Hepatocyte (in vitro differentiated cells): Measurements from ENCODE around the gene SLC7A4. TPM values are rescaled to one million over a fixed set of nuclear protein-coding genes. Genes with fewer than 3 reads are reported as not detected.

Source experiments
- DNase-seq: peaks from one replicate; pipeline ENCODE4 v3.0.0-alpha.2; 2016; ENCODE audit warnings: low spot score
- H2AFZ ChIP-seq: fragments of 200-600 bp; sonication (generic); 2 replicates; pipeline ENCODE4 v1.6.0; 2016; ENCODE audit warnings: antibody characterized with exemption, mild to moderate bottlenecking
- H3K27ac ChIP-seq: fragments of 200-600 bp; sonication (generic); 2 replicates; pipeline ENCODE4 v1.5.1; 2016; ENCODE audit warnings: mild to moderate bottlenecking
- H3K27me3 ChIP-seq: fragments of 200-600 bp; sonication (generic); 2 replicates; pipeline ENCODE4 v1.6.1; 2016
- H3K36me3 ChIP-seq: fragments of 200-600 bp; sonication (generic); replicated peaks from 2 replicates; pipeline ENCODE4 v1.5.1; 2016; ENCODE audit warnings: low read depth; ENCODE audit not compliant: insufficient read depth
- H3K4me1 ChIP-seq: fragments of 200-600 bp; sonication (generic); 2 replicates; pipeline ENCODE4 v1.5.1; 2016; ENCODE audit warnings: mild to moderate bottlenecking, moderate library complexity; ENCODE audit not compliant: insufficient read depth
- H3K4me2 ChIP-seq: fragments of 200-600 bp; sonication (generic); 2 replicates; pipeline ENCODE4 v1.6.0; 2016
- H3K4me3 ChIP-seq: fragments of 200-600 bp; sonication (generic); 2 replicates; pipeline ENCODE4 v1.5.1; 2016; ENCODE audit warnings: mild to moderate bottlenecking
- H3K79me2 ChIP-seq: fragments of 200-600 bp; sonication (generic); 2 replicates; pipeline ENCODE4 v1.6.0; 2017; ENCODE audit warnings: mild to moderate bottlenecking
- H3K9me2 ChIP-seq: fragments of 200-600 bp; sonication (generic); replicated peaks from 2 replicates; pipeline ENCODE4 v1.6.0; 2017; ENCODE audit warnings: mild to moderate bottlenecking; ENCODE audit not compliant: insufficient read depth
- H3K9me3 ChIP-seq: fragments of 200-600 bp; sonication (generic); 2 replicates; pipeline ENCODE4 v1.5.1; 2016; ENCODE audit warnings: low read depth, mild to moderate bottlenecking
- H4K20me1 ChIP-seq: fragments of 200-600 bp; sonication (generic); 2 replicates; pipeline ENCODE4 v1.6.0; 2016; ENCODE audit warnings: mild to moderate bottlenecking; ENCODE audit not compliant: insufficient read depth, poor library complexity, severe bottlenecking
- EZH2 ChIP-seq: fragments of 200-600 bp; sonication (generic); IDR thresholded peaks from 2 replicates; pipeline ENCODE4 v1.6.1; 2016; ENCODE audit warnings: antibody characterized with exemption, mild to moderate bottlenecking, borderline replicate concordance
- EZH2phosphoT487 ChIP-seq: fragments of 200-600 bp; sonication (generic); IDR thresholded peaks from one replicate; pipeline ENCODE4 v1.6.1; 2018; ENCODE audit warnings: antibody characterized with exemption, mild to moderate bottlenecking, low read depth, moderate library complexity; ENCODE audit not compliant: unreplicated experiment, severe bottlenecking
- WGBS: methylation state at CpG from one replicate; pipeline ENCODE4 v1.1.6; 2016; ENCODE audit warnings: low lambda C conversion rate; ENCODE audit errors: missing lambda C conversion rate; 5-methylcytosine and 5-hydroxymethylcytosine counted together
- polyA plus RNA-seq: library from polyadenylated mRNA; unstranded; fragments of >200 nt; fragmentation: Nextera tagmentation; extraction: Ambion mirVana; gene quantifications from 2 replicates; pipeline ENCODE4 v1.2.1, GENCODE V29; 2016
- total RNA-seq: library from RNA; depleted of rRNA; stranded (reverse); fragments of >200 nt; gene quantifications from 2 replicates; pipeline ENCODE4 v1.2.3, GENCODE V29; 2014
- TF ChIP-seq, protein P1 (sequence below): fragments of 200-600 bp; sonication (generic); IDR thresholded peaks from 2 replicates; pipeline ENCODE4 v1.5.1; 2016; ENCODE audit warnings: antibody characterized with exemption, mild to moderate bottlenecking; ENCODE audit not compliant: poor library complexity

SLC7A4 gene
- total and polyA plus RNA-seq, 2 experiments from 2014 or later: 140 to 494 TPM

DNA sequence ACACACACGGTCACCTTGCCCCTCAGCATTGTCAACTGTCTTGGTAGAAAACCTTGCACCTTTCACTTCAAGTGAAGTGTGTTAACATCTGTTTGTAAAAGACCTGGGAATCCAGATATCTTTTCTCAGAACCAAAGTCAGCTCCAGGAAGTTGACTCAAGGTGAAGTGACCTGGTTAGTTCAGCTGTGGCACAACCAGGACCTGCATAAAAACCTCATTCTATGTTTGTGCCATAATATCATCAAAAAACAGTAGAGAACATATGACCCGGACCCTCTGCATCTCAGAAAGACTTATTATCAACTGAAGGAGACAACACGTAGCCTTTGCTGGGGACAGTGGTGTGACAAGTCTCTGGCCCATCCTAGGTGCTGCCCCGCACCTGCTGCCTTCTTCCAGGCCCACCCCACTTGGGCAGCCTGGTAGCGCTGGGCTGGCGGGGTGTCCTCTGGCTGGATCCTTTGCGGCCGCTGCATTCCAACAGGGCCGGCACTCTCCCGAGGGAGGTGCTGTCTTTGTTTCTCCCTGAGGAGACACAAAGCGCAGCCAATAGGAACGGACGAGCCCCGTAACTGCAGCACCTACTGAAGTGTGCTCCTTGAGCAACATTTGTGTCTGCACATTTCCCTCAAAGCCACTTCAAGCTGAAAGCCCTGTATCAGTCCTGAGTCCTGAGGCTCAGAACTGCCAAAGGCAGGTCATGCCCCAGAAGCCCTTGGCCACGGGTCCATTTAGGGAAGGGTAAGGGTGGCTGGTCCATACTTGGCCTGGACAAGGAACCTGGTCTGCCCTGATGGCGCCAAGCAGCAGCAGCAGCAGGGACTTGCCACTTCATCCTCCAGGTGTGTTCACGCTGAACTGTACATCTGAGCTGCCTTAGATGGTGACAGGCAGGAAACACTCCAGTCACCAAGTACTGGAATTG, 38.6 kb upstream of the SLC7A4 start:
- Histone ChIP-seq H4K20me1 (no peaks in the 10 kb centered on the region), H3K27ac (no peak overlapping the region), H2AFZ (no peak overlapping the region), H3K4me2 (no peak overlapping the region), H3K9me2 (no peaks in the 10 kb centered on the region), H3K36me3 (no peaks in the 10 kb centered on the region), H3K4me1 (no peaks in the 10 kb centered on the region), H3K9me3 (no peaks in the 10 kb centered on the region), H3K4me3 (no peak overlapping the region), H3K79me2 (no peaks in the 10 kb centered on the region), H3K27me3 (no peaks in the 10 kb centered on the region)
- 94% methylated on average over 17 of the region's 17 CpGs for WGBS
- DNase-seq: no peak
- TF ChIP-seq, protein P1, sequence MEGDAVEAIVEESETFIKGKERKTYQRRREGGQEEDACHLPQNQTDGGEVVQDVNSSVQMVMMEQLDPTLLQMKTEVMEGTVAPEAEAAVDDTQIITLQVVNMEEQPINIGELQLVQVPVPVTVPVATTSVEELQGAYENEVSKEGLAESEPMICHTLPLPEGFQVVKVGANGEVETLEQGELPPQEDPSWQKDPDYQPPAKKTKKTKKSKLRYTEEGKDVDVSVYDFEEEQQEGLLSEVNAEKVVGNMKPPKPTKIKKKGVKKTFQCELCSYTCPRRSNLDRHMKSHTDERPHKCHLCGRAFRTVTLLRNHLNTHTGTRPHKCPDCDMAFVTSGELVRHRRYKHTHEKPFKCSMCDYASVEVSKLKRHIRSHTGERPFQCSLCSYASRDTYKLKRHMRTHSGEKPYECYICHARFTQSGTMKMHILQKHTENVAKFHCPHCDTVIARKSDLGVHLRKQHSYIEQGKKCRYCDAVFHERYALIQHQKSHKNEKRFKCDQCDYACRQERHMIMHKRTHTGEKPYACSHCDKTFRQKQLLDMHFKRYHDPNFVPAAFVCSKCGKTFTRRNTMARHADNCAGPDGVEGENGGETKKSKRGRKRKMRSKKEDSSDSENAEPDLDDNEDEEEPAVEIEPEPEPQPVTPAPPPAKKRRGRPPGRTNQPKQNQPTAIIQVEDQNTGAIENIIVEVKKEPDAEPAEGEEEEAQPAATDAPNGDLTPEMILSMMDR: no peak
- TF ChIP-seq EZH2 (no peak), EZH2phosphoT487 (no peak)

DNA sequence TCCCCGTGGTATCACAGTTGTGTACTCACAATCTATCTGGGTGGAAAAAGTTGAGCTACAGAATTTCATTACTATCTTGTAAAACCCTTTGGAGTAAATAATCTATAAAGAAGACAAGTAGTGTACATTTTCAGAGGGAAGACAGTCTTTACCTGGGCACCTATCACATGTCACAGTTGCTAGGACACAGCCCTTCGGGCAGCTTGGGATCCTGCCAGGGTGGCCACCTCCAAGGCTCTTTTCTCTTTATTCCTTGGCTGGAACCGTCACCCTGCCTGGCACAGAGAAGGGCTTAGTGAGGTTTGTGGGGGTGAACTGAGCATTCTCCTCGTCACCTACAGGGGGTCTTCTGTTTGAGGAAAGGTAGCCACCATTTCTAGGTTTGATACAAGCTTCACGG, 37.0 kb upstream of the SLC7A4 start:
- DNase-seq: no peak
- H3K27me3 ChIP-seq: no peaks in the 10 kb centered on the region

DNA sequence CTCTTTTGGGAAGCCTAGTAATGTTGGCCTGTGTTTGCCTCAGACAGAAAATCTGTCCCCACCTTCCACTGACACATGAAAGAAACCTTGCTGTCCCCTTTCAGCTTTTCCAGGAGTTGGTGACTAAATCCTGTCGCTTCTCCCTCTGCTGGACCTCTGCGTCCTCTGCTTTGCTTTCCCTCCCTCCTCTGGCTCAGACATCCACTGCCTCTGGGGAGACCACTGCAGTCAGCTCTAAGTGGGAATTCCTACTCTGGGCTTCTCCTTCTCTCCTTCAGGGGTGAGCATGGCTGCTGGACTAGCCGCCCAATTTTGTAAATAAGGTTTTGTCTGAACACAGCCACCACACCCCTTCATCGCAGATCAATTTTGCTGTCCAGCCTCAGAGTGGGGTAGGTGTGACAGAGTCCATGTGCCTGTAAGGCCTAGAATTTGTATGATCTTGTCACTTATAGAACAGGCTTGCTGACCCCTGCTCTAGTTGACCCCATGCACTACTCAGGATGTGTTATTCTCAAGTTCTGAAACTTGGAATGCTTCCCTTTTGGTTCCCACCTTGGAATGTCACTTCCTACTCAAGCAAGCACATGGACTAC, 36.4 kb upstream of the SLC7A4 start:
- Histone ChIP-seq H3K9me2 (no peaks in the 10 kb centered on the region), H3K4me3 (no peak overlapping the region), H3K79me2 (no peaks in the 10 kb centered on the region), H3K27ac (no peak overlapping the region), H3K4me1 (no peaks in the 10 kb centered on the region), H3K27me3 (no peaks in the 10 kb centered on the region), H2AFZ (no peak overlapping the region), H3K4me2 (no peak overlapping the region), H3K9me3 (no peaks in the 10 kb centered on the region), H3K36me3 (no peaks in the 10 kb centered on the region), H4K20me1 (no peaks in the 10 kb centered on the region)
- TF ChIP-seq EZH2: no peak
- no peak for TF ChIP-seq EZH2phosphoT487
- TF ChIP-seq, protein P1: no peak
- DNase-seq: no peak
- 79% methylated on average over 4 of the region's 4 CpGs for WGBS

More for the DNA sequence above, 37.0 kb upstream of the SLC7A4 start:
- H2AFZ ChIP-seq: no peak overlapping the region
- 63% methylated on average over 5 of the region's 5 CpGs for WGBS
- H3K27ac ChIP-seq: no peak overlapping the region
- no peaks in the 10 kb centered on the region for H3K9me2 ChIP-seq
- no peaks in the 10 kb centered on the region for H3K36me3 ChIP-seq
- H4K20me1 ChIP-seq: no peaks in the 10 kb centered on the region
- no peaks in the 10 kb centered on the region for H3K9me3 ChIP-seq
- H3K4me3 ChIP-seq: no peak overlapping the region
- no peaks in the 10 kb centered on the region for H3K79me2 ChIP-seq
- TF ChIP-seq, protein P1: no peak
- no peak for TF ChIP-seq EZH2
- no peak for TF ChIP-seq EZH2phosphoT487
- no peaks in the 10 kb centered on the region for H3K4me1 ChIP-seq
- H3K4me2 ChIP-seq: no peak overlapping the region
